Astrocyte (in vitro differentiated cells and primary cell): Measurements from ENCODE around the gene LIMK1.

Experiments
- CTCF ChIP-seq: IDR thresholded peaks from 2 replicates; pipeline ENCODE4 v1.5.1; 2011; ENCODE audit warnings: low read depth, mild to moderate bottlenecking, inconsistent platforms, low read length, moderate library complexity; ENCODE audit not compliant: insufficient read depth
- EZH2 ChIP-seq: IDR thresholded peaks from 2 replicates; pipeline ENCODE4 v1.6.1; 2012; ENCODE audit warnings: mild to moderate bottlenecking, low read length, inconsistent platforms; ENCODE audit not compliant: insufficient read depth

- TF ChIP-seq CTCF (no peak), EZH2 (no peak)
Observed at GRCh38 chr7:74116356-74116755, 32.8 kb downstream of the LIMK1 start.
